SK-N-SH treated with all-trans-retinoic acid at 6 μM for 48 hours (cell line): ENCODE results near the gene PRR5.

Experiments
- ARNTL ChIP-seq: fragments of 450-650 bp; formaldehyde crosslinking; IDR thresholded peaks from 2 replicates; pipeline ENCODE4 v1.5.0; 2020; ENCODE audit warnings: low read depth, mild to moderate bottlenecking, moderate library complexity, borderline replicate concordance
- CSDC2 ChIP-seq: fragments of 250-450 bp; sonication (Bioruptor Pico); IDR thresholded peaks from 2 replicates; pipeline ENCODE4 v1.5.0; 2020; ENCODE audit warnings: mild to moderate bottlenecking, moderate library complexity
- ESRRG ChIP-seq: fragments of 250-450 bp; sonication (Bioruptor Pico); IDR thresholded peaks from 2 replicates; pipeline ENCODE4 v1.6.1; 2021; ENCODE audit warnings: mild to moderate bottlenecking
- PATZ1 ChIP-seq: fragments of 250-450 bp; sonication (Bioruptor Pico); IDR thresholded peaks from 2 replicates; pipeline ENCODE4 v1.8.0; 2020; ENCODE audit warnings: mild to moderate bottlenecking, moderate library complexity, borderline replicate concordance
- TSHZ2 ChIP-seq: fragments of 250-450 bp; sonication (Bioruptor Pico); IDR thresholded peaks from 2 replicates; pipeline ENCODE4 v1.5.0; 2020; ENCODE audit warnings: mild to moderate bottlenecking, moderate library complexity
- ZC3H10 ChIP-seq: fragments of 250-450 bp; sonication (Bioruptor Pico); IDR thresholded peaks from 2 replicates; pipeline ENCODE4 v1.5.1; 2021; ENCODE audit warnings: mild to moderate bottlenecking, moderate library complexity
- ZFP3 ChIP-seq: fragments of 250-450 bp; sonication (Bioruptor Pico); IDR thresholded peaks from 2 replicates; pipeline ENCODE4 v1.5.0; 2020; ENCODE audit warnings: mild to moderate bottlenecking, moderate library complexity
- ZFP30 ChIP-seq: fragments of 450-650 bp; formaldehyde crosslinking; IDR thresholded peaks from 2 replicates; pipeline ENCODE4 v1.5.0; 2022; ENCODE audit warnings: mild to moderate bottlenecking, moderate library complexity
- ZNF565 ChIP-seq: fragments of 450-650 bp; formaldehyde crosslinking; conservative IDR thresholded peaks from 2 replicates; pipeline ENCODE4 v1.5.0; 2020; ENCODE audit warnings: low read depth, mild to moderate bottlenecking, moderate library complexity

GRCh38 chr22:44737406-44738346, 35.7 kb downstream of the PRR5 start:
- TF ChIP-seq ZFP30 (CRISPR knock-in tag) (no peak), ZFP3 (CRISPR knock-in tag) (no peak), ESRRG (CRISPR knock-in tag) (no peak), ZC3H10 (CRISPR knock-in tag) (no peak), ZNF565 (no peak), CSDC2 (no peak), PATZ1 (CRISPR knock-in tag) (no peak), ARNTL (no peak), TSHZ2 (CRISPR knock-in tag) (no peak)
